HG02642 (cell line): ENCODE measurements around the gene MLXIPL.
"Not testable (repeated sequence)": the region's sequence is repeated elsewhere in the genome, so short reads cannot be mapped to it uniquely, and the experiment has no call there.

Experiments
- ATAC-seq: cut with Tn5 transposase; IDR thresholded peaks from one replicate; pipeline ENCODE4 v1.9.1; 2021; ENCODE audit warnings: mild to moderate bottlenecking; ENCODE audit not compliant: unreplicated experiment, poor library complexity

The MLXIPL gene

GRCh38 chr7:73615886-73616285, 8.4 kb downstream of the MLXIPL start:
- ATAC-seq: no peak

GRCh38 chr7:73614937-73615336, 9.4 kb downstream of the MLXIPL start:
- ATAC-seq: not testable (repeated sequence)

- ATAC-seq: no peak
These were observed 10.2 kb downstream of the MLXIPL start for GRCh38 chr7:73613954-73614735.

- ATAC-seq: no peak
These were observed 11.6 kb downstream of the MLXIPL start for GRCh38 chr7:73612598-73613269.

- ATAC-seq: no peak
These were observed 13.2 kb downstream of the MLXIPL start for GRCh38 chr7:73611017-73611555.

- ATAC-seq: no peak
These were observed 14.2 kb downstream of the MLXIPL start for GRCh38 chr7:73610105-73610504.

- not testable (repeated sequence) for ATAC-seq
These were observed 16.7 kb downstream of the MLXIPL start for GRCh38 chr7:73607692-73607983.

GRCh38 chr7:73606801-73607691, 17.3 kb downstream of the MLXIPL start:
- ATAC-seq: peak; percentile 64

- no peak for ATAC-seq
These were observed 18.6 kb downstream of the MLXIPL start for GRCh38 chr7:73605601-73606220.

- ATAC-seq: no peak
These were observed 21.3 kb downstream of the MLXIPL start for GRCh38 chr7:73602721-73603651.

GRCh38 chr7:73599916-73600315, 24.4 kb downstream of the MLXIPL start:
- no peak for ATAC-seq

- ATAC-seq: no peak
These were observed 25.0 kb downstream of the MLXIPL start for GRCh38 chr7:73599151-73599882.

GRCh38 chr7:73597978-73598782, 26.1 kb downstream of the MLXIPL start:
- ATAC-seq: no peak

GRCh38 chr7:73596191-73597065, 27.9 kb downstream of the MLXIPL start:
- ATAC-seq: no peak

GRCh38 chr7:73595358-73595757, 29.0 kb downstream of the MLXIPL start:
- no peak for ATAC-seq

GRCh38 chr7:73593207-73594045, 30.9 kb downstream of the MLXIPL start:
- no peak for ATAC-seq
